SK-N-SH (cell line): Measurements from ENCODE around the gene MGAT5.

Experiments
- EP300 ChIP-seq, 2 experiments: IDR thresholded peaks; 2 replicates each; pipeline versions ENCODE4 v1.4.0 to v1.6.1; 2012; ENCODE audit warnings: borderline replicate concordance in 1 of 2, low read depth in 1 of 2, low read length in 1 of 2
- EZH2phosphoT487 ChIP-seq: fragments of 200-600 bp; sonication (generic); IDR thresholded peaks from 2 replicates; pipeline ENCODE4 v1.6.1; 2017; ENCODE audit warnings: low read depth, mixed run types, mild to moderate bottlenecking, antibody characterized with exemption, moderate library complexity, borderline replicate concordance
- FOXM1 ChIP-seq: IDR thresholded peaks from 2 replicates; pipeline ENCODE4 v1.4.0; 2012; ENCODE audit warnings: low read depth, mild to moderate bottlenecking
- GABPA ChIP-seq: IDR thresholded peaks from 2 replicates; pipeline ENCODE4 v1.4.0; 2012; ENCODE audit warnings: low read depth, mild to moderate bottlenecking
- JUND ChIP-seq: IDR thresholded peaks from 2 replicates; pipeline ENCODE4 v1.4.0; 2012
- POLR2AphosphoS5 ChIP-seq: IDR thresholded peaks from 2 replicates; pipeline ENCODE4 v1.6.1; 2012; ENCODE audit warnings: low read depth, low read length
- RCOR1 ChIP-seq: fragments of 150-350 bp; IDR thresholded peaks from 2 replicates; pipeline ENCODE4 v1.6.1; 2017; ENCODE audit warnings: antibody characterized with exemption, low read length
- SIN3A ChIP-seq: IDR thresholded peaks from 2 replicates; pipeline ENCODE4 v1.6.1; 2012; ENCODE audit warnings: low read depth, mild to moderate bottlenecking, low read length, moderate library complexity, borderline replicate concordance
- TEAD4 ChIP-seq: IDR thresholded peaks from 2 replicates; pipeline ENCODE4 v1.4.0; 2012; ENCODE audit warnings: mild to moderate bottlenecking, borderline replicate concordance; ENCODE audit not compliant: insufficient read depth
- TF ChIP-seq, protein P1 (sequence below): fragments of 200-600 bp; sonication (generic); IDR thresholded peaks from 2 replicates; pipeline ENCODE4 v1.6.1; 2017; ENCODE audit warnings: antibody characterized with exemption, mild to moderate bottlenecking, moderate library complexity
- TF ChIP-seq, protein P2 (sequence below): fragments of 150-350 bp; IDR thresholded peaks from 2 replicates; pipeline ENCODE4 v1.6.1; 2017; ENCODE audit warnings: antibody characterized with exemption, low read length, low read depth, borderline replicate concordance
- TF ChIP-seq, protein P3 (sequence below): IDR thresholded peaks from 2 replicates; pipeline ENCODE4 v1.4.0; 2012; ENCODE audit warnings: low read depth, borderline replicate concordance

DNA sequence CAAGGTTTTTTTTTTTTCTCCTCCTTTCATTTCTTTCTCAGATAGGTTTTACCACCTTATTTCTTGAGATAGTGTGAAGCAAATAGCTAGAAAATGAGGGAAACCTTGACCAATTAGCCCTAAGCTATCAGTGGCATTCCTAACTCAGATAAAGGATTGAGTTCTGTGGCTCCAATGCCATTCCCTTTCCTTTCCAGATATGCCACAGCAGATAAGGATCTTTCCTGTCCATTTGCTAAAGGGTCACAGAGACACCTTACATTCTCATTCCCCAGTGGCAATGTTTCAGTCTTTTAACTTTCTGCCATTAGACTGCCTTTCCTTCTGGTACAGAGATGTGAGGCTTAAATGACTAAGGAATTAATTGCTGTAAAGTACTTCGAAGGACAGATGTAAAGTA is 81.7 kb downstream of the MGAT5 start:
- TF ChIP-seq, protein P1, sequence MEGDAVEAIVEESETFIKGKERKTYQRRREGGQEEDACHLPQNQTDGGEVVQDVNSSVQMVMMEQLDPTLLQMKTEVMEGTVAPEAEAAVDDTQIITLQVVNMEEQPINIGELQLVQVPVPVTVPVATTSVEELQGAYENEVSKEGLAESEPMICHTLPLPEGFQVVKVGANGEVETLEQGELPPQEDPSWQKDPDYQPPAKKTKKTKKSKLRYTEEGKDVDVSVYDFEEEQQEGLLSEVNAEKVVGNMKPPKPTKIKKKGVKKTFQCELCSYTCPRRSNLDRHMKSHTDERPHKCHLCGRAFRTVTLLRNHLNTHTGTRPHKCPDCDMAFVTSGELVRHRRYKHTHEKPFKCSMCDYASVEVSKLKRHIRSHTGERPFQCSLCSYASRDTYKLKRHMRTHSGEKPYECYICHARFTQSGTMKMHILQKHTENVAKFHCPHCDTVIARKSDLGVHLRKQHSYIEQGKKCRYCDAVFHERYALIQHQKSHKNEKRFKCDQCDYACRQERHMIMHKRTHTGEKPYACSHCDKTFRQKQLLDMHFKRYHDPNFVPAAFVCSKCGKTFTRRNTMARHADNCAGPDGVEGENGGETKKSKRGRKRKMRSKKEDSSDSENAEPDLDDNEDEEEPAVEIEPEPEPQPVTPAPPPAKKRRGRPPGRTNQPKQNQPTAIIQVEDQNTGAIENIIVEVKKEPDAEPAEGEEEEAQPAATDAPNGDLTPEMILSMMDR, result no peak
- TF ChIP-seq GABPA (no peak), POLR2AphosphoS5 (no peak), JUND (no peak), FOXM1 (no peak), TEAD4 (no peak), EZH2phosphoT487 (no peak), EP300 (IDR thresholded peaks at IDR 0.05; ENCODE audit: borderline replicate concordance in 1 of 2, low read depth in 1 of 2, low read length in 1 of 2) (peak in 1 of 2 experiments; percentile 79; a peak in 2 of 4 replicates), SIN3A (no peak), RCOR1 (peak; percentile 77)
- TF ChIP-seq, protein P2, sequence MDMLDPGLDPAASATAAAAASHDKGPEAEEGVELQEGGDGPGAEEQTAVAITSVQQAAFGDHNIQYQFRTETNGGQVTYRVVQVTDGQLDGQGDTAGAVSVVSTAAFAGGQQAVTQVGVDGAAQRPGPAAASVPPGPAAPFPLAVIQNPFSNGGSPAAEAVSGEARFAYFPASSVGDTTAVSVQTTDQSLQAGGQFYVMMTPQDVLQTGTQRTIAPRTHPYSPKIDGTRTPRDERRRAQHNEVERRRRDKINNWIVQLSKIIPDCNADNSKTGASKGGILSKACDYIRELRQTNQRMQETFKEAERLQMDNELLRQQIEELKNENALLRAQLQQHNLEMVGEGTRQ, result no peak
- TF ChIP-seq, protein P3, sequence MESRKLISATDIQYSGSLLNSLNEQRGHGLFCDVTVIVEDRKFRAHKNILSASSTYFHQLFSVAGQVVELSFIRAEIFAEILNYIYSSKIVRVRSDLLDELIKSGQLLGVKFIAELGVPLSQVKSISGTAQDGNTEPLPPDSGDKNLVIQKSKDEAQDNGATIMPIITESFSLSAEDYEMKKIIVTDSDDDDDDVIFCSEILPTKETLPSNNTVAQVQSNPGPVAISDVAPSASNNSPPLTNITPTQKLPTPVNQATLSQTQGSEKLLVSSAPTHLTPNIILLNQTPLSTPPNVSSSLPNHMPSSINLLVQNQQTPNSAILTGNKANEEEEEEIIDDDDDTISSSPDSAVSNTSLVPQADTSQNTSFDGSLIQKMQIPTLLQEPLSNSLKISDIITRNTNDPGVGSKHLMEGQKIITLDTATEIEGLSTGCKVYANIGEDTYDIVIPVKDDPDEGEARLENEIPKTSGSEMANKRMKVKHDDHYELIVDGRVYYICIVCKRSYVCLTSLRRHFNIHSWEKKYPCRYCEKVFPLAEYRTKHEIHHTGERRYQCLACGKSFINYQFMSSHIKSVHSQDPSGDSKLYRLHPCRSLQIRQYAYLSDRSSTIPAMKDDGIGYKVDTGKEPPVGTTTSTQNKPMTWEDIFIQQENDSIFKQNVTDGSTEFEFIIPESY, result no peak
